T-helper 22 cell (primary cell): ENCODE measurements around the gene ESYT1.

Experiments
- DNase-seq: peaks from one replicate; pipeline ENCODE4 v3.0.0-alpha.2; 2020; ENCODE audit warnings: low read depth

Gene ESYT1

GRCh38 chr12:56127888-56128669 lies at the start of gene ESYT1:
ESYT1 (plus strand) TSS chr12:56128267; CDS start chr12:56128320, 53 bp downstream.
- DNase-seq: peak; percentile 98

GRCh38 chr12:56078427-56078826 lies 49.6 kb upstream of the ESYT1 start:
- no peak for DNase-seq

DNA sequence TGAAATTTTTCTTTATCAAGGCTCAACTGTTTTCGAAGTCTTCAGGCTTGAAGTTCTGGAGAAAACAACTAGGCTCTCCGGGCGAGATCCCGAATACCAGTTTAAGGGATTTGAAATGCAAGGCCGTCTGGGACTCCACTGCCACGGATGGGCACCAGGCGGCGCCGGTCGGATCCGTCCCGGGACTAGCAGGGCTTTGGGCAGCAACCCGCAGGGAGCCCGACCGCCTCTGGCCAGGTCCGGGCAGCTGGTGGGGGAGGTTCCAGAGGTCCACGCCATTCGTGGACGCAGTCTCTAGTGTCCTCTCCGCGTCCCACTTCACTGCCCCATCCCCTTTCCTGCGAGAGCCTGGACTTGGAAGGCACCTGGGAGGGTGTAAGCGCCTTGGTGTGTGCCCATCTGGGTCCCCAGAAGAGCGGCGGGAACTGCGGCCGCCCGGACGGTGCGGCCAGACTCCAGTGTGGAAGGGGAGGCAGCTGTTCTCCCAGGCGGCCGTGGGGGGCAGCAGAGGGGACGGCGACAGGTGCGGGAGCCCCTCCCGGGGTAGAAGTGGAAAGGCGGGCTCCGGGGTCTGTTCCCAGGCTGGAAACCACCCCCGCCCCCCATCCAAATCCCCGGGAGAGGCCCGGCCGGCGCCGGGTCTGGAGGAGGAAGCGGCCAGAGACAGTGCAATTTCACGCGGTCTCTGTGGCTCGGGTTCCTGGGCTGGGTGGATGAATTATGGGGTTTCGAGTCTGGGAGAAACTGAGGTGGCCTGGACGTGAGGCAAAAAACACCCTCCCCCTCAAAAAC lies 48.9 kb upstream of the ESYT1 start:
- DNase-seq: peak; percentile 23

DNA sequence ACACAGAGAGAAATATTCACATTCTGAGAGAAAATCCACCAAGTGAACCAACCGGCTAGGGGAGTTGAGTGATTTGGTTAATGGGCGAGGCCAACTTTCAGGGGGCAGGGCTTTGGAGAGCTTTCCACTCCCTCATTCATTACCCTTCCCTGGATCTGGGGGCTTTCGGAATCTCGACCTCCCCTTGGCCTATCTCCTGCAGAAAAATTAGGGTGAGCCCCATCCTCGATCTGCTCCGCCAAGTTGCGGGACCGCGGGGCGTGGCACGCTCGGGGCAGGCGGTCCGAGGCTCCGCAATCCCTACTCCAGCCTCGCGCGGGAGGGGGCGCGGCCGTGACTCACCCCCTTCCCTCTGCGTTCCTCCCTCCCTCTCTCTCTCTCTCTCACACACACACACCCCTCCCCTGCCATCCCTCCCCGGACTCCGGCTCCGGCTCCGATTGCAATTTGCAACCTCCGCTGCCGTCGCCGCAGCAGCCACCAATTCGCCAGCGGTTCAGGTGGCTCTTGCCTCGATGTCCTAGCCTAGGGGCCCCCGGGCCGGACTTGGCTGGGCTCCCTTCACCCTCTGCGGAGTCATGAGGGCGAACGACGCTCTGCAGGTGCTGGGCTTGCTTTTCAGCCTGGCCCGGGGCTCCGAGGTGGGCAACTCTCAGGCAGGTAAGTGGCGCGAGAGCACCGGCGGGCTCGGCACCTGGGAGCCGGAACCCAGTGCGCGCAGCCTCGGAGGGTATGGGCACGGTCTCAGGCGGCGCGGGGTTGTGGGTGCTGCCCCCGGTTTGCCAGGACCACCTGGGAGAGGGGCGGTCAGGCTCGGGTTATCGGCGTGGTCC lies 48.1 kb upstream of the ESYT1 start, which contains the start of gene ERBB3:
ERBB3 (plus strand) TSS at position 443 of the 833 bp plus-strand sequence; CDS start at position 579, 136 bp downstream.
- peak; percentile 60 for DNase-seq

DNA sequence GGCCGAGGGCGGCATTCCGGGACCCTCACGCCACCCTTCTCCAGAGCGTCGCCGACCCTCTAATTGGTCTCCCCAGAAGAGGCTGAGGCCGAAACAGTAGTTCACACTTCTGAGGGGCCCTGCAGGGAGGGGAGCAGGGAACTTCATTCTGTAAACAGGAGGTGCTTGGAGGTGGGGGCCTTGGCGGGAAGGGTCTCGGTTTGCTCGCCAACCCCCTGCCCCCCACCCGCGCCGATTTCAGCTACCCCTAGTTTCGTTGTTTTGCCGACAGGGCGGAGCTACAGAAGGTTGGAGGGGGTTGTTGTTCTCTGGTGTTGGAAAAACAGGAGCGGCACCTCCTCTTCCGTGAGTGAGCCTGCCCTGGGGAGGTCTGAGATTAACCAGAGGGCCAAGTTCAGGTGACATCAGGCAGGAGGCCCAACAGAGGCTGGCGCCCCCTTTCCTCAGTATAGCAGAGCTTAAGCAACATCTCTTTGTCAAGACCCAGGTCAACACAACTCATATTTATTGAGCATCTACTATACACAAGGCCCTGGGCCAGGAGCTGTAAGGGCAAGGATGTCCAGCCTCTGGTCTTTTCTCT lies 47.4 kb upstream of the ESYT1 start:
- no peak for DNase-seq

GRCh38 chr12:56081393-56082347 lies 46.4 kb upstream of the ESYT1 start:
- no peak for DNase-seq

- no peak for DNase-seq
Observed at GRCh38 chr12:56082382-56082781, 45.7 kb upstream of the ESYT1 start.

GRCh38 chr12:56082967-56083366 lies 45.1 kb upstream of the ESYT1 start:
- no peak for DNase-seq

DNA sequence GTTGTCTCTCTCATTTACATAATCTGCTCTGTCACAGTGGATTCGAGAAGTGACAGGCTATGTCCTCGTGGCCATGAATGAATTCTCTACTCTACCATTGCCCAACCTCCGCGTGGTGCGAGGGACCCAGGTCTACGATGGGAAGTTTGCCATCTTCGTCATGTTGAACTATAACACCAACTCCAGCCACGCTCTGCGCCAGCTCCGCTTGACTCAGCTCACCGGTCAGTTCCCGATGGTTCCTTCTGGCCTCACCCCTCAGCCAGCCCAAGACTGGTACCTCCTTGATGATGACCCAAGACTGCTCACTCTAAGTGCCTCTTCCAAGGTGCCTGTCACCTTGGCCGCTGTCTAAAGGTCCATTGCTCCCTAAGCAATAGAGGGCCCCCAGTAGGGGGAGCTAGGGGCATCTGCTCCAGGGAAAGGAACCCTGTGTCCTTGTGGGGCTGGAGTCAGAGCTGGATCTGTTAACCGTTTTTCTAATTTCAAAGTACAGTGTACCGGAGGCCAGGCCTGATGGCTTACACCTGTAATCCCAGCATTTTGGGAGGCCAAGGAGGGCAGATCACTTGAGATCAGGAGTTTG lies 43.0 kb upstream of the ESYT1 start:
- DNase-seq: no peak

DNA sequence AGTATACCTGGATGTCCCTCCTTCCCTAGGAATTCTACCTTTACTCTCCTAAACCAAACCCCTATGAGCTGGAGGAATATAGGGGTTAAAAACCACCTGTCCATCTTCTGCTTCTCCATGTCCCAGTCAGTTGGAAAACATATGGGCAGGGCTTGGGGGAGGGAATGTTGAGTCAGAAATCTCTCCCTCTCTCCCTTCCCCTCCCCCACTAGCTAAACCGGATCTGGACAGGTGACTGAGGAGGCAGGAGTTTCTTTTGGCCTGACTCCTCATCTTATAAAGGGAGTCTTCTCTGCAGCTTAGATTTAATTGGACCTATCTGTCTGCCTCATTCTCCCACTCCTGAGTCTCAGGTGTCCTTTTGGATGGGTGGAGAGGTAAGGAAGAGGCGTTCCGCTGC lies 42.0 kb upstream of the ESYT1 start:
- DNase-seq: no peak

DNA sequence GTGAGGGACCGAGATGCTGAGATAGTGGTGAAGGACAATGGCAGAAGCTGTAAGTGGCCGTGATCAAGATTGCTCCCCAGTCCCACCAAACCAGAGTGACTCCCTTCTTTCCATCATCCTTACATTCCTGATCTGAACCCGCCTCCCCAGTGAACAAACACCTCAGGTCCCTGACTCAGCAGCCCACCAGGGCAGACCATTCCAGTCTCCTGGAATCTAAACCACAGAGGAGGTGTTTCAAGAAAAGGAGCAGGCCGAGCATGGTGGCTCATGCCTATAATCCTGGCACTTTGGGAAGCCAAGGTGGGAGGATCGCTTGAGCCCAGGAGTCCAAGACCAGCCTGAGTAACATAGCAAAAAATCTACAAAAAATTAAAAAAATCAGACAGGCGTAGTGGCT lies 41.5 kb upstream of the ESYT1 start:
- DNase-seq: no peak

DNA sequence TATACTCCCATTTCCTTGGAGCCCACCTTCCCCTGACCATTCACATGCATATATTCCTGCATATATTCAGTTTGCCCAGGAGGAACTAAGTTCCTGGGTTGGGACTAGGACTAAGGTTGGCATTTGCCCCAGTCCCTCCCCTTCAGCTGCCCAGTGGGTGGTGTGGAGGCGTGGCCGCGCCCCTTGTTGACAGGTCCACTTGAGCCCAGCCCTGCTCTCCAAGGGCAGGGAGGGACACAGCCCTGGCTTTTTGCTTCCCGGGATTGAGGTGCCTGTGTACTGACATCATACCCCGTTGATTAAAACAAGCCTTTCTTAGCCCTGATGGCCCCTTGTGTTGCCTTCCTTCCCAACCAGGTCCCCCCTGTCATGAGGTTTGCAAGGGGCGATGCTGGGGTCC lies 40.8 kb upstream of the ESYT1 start:
- no peak for DNase-seq

DNA sequence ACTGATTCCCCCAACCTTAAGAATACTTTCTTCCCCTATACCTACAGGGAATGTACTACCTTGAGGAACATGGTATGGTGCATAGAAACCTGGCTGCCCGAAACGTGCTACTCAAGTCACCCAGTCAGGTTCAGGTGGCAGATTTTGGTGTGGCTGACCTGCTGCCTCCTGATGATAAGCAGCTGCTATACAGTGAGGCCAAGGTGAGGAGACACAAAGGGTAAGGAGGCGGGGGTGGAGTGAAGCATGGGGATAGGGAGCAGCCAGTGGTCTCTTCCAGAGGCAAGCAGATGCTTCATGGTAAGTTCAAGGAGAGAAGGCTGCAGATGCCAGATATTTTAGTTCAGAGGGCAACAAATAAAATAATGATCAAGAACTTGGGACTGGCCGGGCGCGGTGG lies 30.3 kb upstream of the ESYT1 start:
- DNase-seq: no peak

DNA sequence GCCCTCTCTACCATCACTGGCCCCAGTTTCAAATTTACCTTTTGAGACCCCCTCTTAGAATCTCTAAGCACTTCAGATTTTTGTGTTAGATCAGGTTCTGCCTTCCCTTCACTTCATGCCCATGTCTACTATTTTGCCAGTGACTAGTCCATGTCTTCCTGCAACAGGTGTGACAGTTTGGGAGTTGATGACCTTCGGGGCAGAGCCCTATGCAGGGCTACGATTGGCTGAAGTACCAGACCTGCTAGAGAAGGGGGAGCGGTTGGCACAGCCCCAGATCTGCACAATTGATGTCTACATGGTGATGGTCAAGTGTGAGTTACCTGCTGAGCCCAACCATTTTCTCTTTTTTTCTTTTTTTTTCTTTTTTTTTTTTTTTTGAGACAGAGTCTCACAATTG lies 29.5 kb upstream of the ESYT1 start:
- DNase-seq: no peak

- no peak for DNase-seq
Observed at GRCh38 chr12:56099787-56100186, 28.3 kb upstream of the ESYT1 start.

- DNase-seq: no peak
Observed at GRCh38 chr12:56101045-56101444, 27.0 kb upstream of the ESYT1 start.

DNA sequence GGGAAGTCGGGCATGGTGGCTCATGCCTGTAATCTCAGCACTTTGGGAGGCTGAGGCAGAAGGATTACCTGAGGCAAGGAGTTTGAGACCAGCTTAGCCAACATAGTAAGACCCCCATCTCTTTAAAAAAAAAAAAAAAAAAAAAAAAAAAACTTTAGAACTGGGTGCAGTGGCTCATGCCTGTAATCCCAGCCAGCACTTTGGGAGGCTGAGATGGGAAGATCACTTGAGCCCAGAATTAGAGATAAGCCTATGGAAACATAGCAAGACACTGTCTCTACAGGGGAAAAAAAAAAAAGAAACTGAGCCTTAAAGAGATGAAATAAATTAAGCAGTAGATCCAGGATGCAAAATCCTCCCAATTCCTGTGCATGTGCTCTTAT lies 25.4 kb upstream of the ESYT1 start:
- no peak for DNase-seq

- no peak for DNase-seq
Observed at GRCh38 chr12:56103066-56103711, 24.9 kb upstream of the ESYT1 start.

DNA sequence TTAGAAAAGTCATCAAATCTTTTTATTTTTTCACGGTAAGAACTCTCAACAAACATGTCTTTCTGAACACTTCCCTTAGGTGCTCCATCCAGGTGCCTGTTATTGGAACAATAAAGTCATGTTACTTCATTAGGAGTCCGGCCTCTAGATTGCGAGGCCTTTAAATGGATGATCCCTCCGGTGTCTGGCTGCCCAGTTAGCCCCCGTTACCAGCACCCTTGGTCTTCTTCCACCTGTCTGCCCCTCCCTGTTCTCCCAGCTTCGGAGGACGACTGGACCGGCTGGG lies 24.3 kb upstream of the ESYT1 start:
- no peak for DNase-seq

DNA sequence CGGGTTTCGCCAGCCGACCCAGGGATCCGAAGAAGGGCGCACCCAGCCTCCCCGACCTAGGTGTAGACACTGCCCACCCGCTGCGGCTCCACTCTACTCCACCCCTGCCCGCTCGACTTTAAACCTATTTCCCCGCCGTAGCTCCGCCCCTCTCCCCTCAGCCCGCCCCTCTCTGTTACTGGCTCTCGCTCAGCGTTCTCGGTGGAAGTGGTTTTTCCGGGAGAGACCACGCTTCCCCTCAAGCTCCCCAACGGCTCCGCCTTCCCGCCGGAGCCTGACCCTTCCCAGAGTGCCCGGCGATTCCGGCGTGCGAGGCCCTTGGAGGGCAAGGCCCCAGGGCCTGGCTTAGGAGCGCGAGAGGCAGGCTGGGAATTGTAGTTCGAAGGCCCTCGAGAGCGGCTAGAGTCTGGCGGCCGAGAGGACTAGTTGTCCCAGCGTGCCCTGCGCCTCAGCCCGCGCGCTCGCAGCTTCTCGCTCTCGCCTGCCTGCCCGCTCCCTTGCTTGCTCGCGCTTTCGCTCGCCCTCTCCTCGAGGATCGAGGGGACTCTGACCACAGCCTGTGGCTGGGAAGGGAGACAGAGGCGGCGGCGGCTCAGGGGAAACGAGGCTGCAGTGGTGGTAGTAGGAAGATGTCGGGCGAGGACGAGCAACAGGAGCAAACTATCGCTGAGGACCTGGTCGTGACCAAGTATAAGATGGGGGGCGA lies 23.8 kb upstream of the ESYT1 start, which contains the start of gene PA2G4:
PA2G4 (plus strand) TSS at position 451 of the 706 bp plus-strand sequence; CDS start at position 630, 179 bp downstream.
- DNase-seq: peak; percentile 92
